ENCODE data around the gene PRPF39.
"Not testable (repeated sequence)": the region's sequence is repeated elsewhere in the genome, so short reads cannot be mapped to it uniquely, and the experiment has no call there.

Gene PRPF39

GRCh38 chr14:45140661-45141187 lies 56.8 kb downstream of the PRPF39 start:
- DNase-seq: no peak

GRCh38 chr14:45142083-45142482 lies 58.2 kb downstream of the PRPF39 start:
- DNase-seq: not testable (repeated sequence)

DNA sequence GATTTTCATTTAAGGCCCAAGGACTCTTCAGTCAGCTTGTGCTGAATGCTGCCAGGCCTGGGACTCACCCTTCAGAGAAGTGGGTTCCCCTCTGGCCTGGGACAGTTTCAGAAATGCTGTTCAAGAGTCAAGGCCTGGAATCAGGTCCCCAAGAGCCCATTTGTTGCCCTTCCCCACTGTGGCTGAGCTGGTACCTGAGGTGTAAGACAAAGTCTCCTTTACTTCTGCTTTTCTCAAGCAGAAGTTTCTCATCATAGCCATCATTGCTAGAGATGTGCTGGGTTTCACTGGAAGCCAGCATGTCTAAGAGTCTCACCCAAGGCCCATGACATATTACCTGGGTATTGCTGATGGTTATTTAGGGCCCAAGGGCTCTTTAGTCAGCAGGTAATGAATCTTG lies 60.7 kb downstream of the PRPF39 start:
- DNase-seq: no peak

GRCh38 chr14:45145214-45145613 lies 61.3 kb downstream of the PRPF39 start:
- no peak for DNase-seq

DNA sequence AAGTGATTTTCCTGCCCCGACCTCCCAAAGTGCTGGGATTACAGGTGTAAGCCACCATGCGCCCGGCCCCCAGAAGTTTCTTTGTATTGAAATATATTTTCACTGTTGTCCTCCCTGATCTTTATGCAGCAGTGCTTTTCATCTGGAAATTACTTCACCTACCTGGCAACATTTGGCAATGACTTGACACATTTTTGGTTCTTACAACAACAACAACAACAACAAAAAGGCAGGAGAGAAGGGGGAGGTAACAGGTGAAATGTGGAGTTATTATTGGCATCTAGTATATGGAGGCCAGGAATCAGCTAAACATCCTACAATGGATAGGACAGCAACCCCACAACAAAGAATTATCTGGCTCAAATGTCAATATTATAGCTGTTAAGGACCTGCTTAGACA lies 65.7 kb downstream of the PRPF39 start:
- no peak for DNase-seq

GRCh38 chr14:45150386-45150890 lies 66.5 kb downstream of the PRPF39 start:
- DNase-seq: no peak

GRCh38 chr14:45156067-45156466 lies 72.2 kb downstream of the PRPF39 start:
- no peak for DNase-seq

All from activated CD8-positive, alpha-beta memory T cell treated with anti-CD3 and anti-CD28 coated beads, Interleukin-2, amount 50 U/mL, for 48 hours (primary cell).